Head of caudate nucleus (tissue), 42 donors: ENCODE results near the gene PIK3R4.

Experiments used
- DNase-seq, 42 donors: peaks; one replicate each; pipeline versions ENCODE4 v3.0.0 to v3.0.0-alpha.2; 2020 to 2021; ENCODE audit warnings: mixed read lengths in 7 of 42
- intact Hi-C: fragments of 100-400 bp; cut with DNase I; formaldehyde crosslinking; loops from one replicate; pipeline ENCODE4 v1.15.0; 2022

The PIK3R4 gene

DNA sequence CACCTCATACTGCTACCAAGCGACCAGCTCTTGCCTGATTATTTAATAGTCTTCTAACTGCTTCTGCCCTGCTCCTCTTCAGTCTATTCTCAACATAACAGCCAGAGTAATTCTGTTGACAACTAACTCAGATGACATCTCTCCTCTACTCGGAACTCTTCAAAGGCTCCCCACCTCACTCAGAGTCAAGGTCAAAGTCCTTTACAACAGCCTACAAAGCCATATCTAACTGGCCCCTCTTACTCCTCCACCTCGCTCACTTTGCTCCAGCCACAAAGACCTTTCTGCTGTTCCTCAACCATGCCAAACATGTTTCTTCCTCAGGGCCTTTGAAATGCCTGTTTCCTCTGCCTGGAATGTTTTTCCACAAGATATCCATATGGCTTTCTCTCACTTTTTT, 43.6 kb downstream of the PIK3R4 start:
- intact Hi-C loops = no loop called here
- DNase-seq = no peak

GRCh38 chr3:130700541-130700940, 46.1 kb downstream of the PIK3R4 start:
- intact Hi-C loops = no loop called here
- no peak for DNase-seq

- DNase-seq = no peak
- intact Hi-C loops = no loop called here
Observed at GRCh38 chr3:130699765-130700164, 46.9 kb downstream of the PIK3R4 start.

GRCh38 chr3:130693314-130693713, 53.3 kb downstream of the PIK3R4 start:
- intact Hi-C loops = no loop called here
- no peak for DNase-seq

GRCh38 chr3:130692455-130692854, 54.2 kb downstream of the PIK3R4 start:
- no peak for DNase-seq
- intact Hi-C loops = no loop called here

DNA sequence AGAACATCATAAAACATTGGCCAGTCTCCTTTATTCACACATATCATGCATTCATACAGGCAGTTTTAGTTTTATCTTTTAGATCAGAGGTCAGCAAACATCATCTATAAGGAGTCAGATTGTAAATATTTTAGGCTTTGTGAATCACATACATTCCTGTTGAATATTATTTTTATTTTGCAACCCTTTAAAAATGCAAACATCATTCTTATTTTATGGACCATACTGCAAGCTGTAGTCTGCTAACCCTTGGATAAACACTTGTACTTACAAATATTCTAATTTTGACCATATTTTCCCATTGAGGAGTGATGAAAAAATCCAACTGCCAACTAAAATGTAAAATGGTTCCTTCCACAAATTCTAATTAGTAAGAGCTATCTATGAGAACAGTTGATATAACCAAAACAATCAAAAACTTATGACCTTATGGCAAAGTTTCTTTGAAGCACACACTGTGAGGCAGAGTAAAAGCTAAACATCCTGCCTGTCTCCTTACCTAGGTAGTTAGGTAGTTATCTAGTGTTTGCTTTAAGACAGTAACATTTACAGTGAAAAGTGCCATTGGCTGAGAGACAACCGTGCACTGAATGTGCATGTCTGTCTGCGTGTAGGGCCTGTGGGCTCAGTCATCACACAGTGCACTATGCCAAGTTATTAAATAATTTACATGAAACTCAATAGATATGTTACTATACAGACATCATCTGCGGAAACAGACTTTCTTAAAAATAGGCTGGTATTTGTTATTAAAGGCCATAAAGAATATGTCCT, 57.7 kb downstream of the PIK3R4 start:
- no peak for DNase-seq
- intact Hi-C loops = no loop called here

DNA sequence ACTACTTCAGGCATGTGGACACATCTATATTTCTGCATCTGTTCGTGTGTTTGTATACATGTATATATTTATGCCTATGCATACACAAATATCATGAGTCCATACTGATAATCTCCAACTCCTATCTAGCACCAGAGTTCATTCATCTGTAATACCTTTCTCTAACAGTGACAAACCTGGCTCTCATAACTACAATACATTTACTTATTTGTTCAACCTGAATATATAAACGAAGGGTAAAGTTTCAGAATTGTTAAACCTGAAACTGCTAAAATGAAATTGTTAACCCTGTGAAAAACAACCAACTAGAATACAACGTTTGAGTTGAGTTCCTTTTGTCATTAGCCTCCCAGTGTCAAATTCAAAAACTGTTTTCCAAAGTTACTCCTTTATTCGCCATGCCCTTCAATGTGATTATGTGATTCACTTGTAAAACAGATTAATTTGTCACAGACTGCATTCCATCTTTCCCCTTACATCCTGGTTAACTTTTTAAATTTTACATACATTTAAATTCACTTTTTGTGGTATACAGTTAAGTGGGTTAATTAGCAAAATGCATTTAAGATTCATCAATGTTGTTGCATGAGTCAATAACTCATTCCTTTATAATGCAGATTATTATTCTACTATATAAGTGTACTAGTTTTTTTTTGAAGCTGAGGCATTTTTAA, 58.5 kb downstream of the PIK3R4 start:
- DNase-seq = no peak
- intact Hi-C loops = no loop called here

GRCh38 chr3:130687327-130687726, 59.3 kb downstream of the PIK3R4 start:
- intact Hi-C loops = no loop called here
- DNase-seq = no peak

DNA sequence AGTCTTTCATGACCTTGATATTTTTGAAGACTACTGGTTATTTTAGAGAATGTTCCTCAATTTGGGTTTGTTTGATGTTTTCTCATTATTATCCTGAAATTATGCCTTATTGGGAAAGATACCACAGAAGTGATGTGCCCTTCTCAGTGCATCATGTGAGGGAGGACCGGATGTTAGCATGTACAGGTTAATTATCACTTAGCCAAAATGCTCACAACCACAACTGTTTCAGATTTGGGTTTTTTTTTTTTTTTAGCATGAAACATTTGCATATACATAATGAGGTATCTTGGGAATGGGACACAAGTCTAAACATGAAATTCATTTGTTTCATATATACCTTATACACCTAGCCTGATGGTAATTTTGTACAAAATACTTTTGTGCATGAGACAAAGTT, 59.8 kb downstream of the PIK3R4 start:
- no peak for DNase-seq
- intact Hi-C loops = no loop called here

DNA sequence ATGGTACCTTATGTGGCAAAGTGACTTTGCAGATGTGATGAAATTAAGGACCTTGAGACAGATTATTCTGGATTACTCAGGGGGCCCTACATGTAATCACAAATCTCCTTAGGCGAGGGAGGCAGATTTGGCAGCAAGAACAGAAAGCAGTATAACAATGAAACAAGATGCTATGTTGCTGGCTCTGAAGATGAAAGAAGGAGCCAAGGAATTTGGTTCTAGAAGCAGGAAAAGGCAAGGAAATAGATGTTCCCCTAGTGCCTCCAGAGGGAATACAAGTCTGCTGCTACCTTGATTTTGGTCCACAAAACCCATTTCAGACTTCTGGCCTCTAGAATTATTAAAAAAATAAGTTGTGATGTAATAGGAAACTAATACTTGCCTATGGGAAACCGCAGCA, 64.5 kb downstream of the PIK3R4 start:
- no peak for DNase-seq
- intact Hi-C loops = no loop called here

- no peak for DNase-seq
- intact Hi-C loops = no loop called here
Observed at GRCh38 chr3:130679218-130679617, 67.4 kb downstream of the PIK3R4 start.

DNA sequence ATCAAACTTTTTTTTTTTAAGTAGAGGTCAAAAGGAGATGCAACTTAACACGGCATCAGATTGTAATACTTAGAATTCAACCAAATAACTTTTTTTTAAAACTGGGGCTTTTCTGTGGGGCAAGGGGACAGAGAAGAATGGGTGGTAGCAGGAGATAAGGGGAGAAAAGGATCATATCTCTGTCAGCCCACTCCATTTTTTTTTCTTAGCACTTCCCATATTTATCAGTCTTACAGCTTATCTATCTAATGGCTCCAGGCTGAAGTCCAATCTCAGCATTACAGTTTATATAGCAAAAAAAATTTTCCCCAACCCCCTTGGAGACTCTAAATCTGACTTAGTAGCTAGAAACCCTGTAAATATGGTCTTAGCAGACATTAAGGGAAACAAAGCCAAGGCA, 69.3 kb downstream of the PIK3R4 start:
- no peak for DNase-seq
- intact Hi-C loops = no loop called here

DNA sequence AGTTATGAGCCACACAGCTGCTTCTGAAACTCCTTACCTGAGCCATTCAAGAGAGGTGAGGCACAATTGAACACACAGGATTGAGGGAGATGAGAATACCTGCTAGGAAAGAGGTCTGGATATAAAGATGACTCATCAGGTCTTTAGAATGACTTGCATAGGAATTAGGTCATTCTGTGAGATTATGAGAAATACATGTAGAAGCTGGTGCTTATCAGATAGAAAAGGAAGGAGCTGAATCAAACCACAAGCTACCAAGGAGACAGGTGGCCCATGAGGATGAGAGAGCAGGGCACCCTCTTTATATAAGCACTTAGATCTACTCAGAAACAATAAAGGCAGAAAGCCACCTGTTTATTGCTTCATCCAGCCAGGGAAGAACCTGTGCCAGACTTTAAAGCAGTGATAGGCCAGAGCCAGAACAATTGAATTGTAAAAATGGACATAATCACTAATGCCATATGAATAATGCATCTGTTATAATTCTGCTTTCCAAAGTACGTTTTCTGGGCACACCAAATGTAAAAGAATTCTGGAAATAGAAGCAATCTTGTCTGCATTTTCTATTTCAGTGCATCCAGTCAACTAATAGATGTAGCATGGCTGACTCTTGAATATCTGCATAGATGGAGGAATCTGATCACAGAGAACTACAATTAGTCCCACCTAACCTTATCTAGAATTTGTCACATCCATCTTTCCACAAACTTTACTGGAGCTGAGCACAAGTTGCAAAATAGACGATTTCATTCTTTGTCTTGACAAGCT, 74.9 kb downstream of the PIK3R4 start:
- no peak for DNase-seq
- intact Hi-C loops = no loop called here

DNA sequence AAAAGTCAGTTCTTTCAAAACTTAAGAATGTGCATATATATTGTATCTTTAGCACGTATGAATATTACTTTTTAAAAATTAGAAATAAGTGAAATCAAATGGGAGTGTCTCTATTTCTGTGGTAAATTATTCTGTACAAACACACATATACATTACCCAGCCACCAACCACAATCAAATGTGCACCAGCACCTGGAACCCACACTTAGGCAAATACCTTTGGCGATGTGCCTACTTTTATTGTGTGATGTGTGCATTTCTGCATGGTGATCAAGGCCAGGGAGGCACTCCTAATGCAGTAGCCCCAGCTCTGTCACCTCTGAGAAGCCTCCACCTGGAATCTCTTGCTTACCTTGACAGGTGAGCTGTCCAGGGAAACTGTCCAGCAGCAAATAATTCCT, 76.9 kb downstream of the PIK3R4 start:
- no peak for DNase-seq
- intact Hi-C loops = no loop called here

GRCh38 chr3:130663092-130663491, 83.5 kb downstream of the PIK3R4 start:
- intact Hi-C loops = no loop called here
- DNase-seq = no peak

- DNase-seq = no peak
- intact Hi-C loops = no loop called here
Observed at GRCh38 chr3:130662501-130662996, 84.1 kb downstream of the PIK3R4 start.

GRCh38 chr3:130661140-130661891, 85.3 kb downstream of the PIK3R4 start:
- no peak for DNase-seq
- intact Hi-C loops = no loop called here

DNA sequence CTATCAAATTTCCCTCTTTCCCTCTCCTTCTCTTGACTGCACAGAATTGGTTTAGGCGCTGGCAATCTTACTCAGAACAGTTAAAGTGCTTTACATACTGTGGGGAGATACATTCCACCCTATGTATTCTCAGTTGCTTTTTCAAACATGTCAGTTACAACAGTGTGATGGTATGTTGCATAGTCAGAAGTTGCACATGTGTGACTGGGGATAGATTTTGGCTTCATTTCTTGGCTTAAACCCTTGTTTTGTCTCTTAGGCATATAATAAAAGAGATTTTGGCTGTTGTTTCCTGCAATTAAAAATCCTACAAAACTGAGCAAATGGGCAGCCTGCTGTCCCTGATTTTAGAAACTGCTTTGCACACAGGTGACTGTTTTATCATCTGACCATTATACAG, 86.7 kb downstream of the PIK3R4 start:
- DNase-seq = no peak
- intact Hi-C loops = no loop called here

- DNase-seq = no peak
- intact Hi-C loops = no loop called here
Observed at GRCh38 chr3:130658678-130659077, 88.0 kb downstream of the PIK3R4 start.
